GM13976 (cell line): ENCODE measurements around the gene SLC22A17.
A peak's percentile ranks its signal among the peaks of the same experiment; 100 is the strongest.

Source experiments
- DNase-seq: peaks from one replicate; pipeline ENCODE4 v3.0.0; 2012; ENCODE audit warnings: low spot score
- in situ Hi-C: fragments of 300-500 bp; cut with MboI; formaldehyde crosslinking; loops from one replicate; pipeline ENCODE4 v1.12.0; 2022; ENCODE audit warnings: low sequenced_read_pairs, mixed read lengths, inconsistent platforms; ENCODE audit not compliant: unreplicated experiment
- TF ChIP-seq, protein P1 (sequence below): IDR thresholded peaks from 2 replicates; pipeline ENCODE4 v1.5.1; 2012; ENCODE audit warnings: borderline replicate concordance, mild to moderate bottlenecking; ENCODE audit not compliant: insufficient read depth; ENCODE audit errors: extremely low read depth, missing control alignments, control extremely low read depth

SLC22A17 gene

DNA sequence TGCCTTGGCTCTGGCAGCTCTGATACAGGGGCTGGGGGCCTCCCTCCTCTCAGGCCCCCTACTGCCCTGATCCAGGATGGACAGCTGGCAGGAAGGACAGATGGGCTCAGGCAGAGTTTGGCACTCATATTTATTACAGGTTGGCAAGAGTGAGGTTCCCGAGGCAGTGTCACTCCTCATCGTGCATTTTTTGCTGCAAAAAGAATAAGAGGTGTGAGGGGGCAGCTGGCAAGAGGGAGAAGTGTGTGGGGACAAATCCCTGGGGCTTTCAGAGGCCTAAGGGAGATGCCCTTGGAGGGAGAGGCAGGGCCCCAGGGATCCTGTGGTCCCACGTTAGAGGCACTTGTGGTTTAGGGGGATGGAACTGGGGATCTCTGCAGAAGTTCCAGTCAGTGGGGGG, 29.2 kb upstream of the SLC22A17 start:
- TF ChIP-seq, protein P1, sequence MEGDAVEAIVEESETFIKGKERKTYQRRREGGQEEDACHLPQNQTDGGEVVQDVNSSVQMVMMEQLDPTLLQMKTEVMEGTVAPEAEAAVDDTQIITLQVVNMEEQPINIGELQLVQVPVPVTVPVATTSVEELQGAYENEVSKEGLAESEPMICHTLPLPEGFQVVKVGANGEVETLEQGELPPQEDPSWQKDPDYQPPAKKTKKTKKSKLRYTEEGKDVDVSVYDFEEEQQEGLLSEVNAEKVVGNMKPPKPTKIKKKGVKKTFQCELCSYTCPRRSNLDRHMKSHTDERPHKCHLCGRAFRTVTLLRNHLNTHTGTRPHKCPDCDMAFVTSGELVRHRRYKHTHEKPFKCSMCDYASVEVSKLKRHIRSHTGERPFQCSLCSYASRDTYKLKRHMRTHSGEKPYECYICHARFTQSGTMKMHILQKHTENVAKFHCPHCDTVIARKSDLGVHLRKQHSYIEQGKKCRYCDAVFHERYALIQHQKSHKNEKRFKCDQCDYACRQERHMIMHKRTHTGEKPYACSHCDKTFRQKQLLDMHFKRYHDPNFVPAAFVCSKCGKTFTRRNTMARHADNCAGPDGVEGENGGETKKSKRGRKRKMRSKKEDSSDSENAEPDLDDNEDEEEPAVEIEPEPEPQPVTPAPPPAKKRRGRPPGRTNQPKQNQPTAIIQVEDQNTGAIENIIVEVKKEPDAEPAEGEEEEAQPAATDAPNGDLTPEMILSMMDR: no peak
- DNase-seq: no peak
- in situ Hi-C loops: no loop called here

DNA sequence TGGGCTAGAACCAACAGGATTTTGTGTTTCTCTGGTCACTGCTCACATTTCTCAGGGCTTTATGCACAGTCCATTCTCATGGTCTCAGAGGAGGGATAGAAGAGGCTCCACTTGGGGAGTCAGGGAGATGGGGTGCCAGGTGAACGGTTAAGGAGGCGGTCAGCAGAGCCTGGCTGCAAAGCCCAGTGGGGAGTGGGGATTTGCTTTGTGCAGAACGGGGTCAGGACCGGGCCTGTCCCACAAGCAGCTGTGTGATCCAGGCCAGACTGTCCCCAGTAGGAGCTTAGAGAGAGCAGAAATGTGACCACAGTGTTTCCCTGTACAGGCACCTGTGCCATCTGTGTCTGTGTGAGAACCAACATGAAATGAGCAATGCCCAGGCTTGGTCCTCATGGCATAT, 28.3 kb upstream of the SLC22A17 start:
- in situ Hi-C loops: no loop called here
- DNase-seq: no peak
- TF ChIP-seq, protein P1: no peak

- in situ Hi-C loops: no loop called here
- no peak for DNase-seq
- TF ChIP-seq, protein P1: no peak
Observed at GRCh38 chr14:23380197-23380914, 27.7 kb upstream of the SLC22A17 start.

DNA sequence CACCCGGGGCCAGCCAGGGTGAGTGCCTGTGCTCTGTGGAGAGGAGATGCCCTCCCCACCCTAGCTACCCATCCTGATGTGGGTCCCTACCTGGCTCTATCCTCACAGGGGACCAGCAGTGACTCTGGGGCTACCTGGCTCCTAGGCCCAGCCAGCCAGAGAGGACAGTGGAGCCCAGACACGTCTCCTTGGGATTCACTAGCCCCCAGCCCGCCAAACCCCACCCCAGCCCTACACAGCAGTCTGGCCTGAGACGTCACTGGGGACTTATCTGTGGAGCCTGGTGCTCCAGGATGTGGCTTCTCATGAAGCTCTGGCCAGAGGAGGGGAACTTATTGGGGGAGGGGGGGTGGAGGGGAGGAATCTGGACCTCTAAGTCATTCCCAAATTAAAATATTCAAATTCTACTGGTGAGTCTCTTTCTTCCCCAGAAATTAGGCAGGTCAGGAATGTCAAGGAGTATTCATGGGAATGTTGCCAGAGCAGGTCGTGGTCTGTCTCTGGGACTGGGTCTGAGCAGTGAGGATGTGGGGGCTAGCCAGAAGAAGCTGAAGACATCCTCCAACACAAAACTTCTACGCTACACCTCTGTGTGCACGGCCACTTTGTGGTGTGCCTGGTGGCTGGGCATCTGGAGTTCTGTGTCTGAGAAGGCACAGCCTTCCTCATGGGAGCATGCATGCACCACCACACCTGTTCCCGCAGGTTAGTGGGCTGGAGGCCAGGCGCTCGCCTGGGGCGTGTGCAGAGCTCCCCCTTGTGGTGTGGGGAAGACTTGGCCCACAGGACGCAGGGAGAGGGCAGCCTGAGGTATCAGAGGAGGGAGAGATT, 26.9 kb upstream of the SLC22A17 start:
- TF ChIP-seq, protein P1: peak; percentile 97
- in situ Hi-C loops: no loop called here
- DNase-seq: peak; percentile 88

DNA sequence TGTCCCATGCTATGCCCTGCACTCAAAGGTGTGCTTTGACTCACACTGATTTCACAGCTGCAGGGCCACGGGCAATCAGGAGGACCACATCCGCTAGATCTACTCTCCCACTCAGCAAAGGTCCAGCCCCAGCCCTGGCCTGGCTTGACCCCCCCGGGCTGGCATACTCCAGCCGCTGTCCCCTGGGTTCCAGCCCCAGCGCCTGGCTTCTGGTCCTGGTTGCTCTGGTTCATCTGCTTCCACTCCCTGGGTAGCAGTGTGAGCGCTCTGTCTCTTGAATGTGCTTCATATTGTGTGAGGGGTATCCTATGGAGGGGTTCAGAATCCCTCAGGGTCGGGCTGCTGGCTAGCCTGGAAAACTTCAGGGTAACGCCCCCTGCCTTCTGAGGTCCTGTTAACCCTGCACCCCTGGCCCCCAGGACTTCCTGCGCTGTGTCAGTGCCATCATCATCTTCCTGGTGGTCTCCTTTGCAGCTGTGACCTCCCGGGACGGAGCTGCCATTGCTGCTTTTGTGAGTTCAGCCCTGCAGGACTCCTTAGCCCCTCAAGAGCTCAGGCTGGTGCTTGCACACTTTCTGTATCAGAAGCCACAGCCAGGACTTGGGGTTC, 26.0 kb upstream of the SLC22A17 start:
- no peak for DNase-seq
- in situ Hi-C loops: no loop called here
- TF ChIP-seq, protein P1: no peak
